Head of caudate nucleus (tissue), 42 donors: Measurements from ENCODE around the gene HIPK3.
"Not testable (repeated sequence)": the region's sequence is repeated elsewhere in the genome, so short reads cannot be mapped to it uniquely, and the experiment has no call there.

Source experiments
- DNase-seq, 42 donors: peaks; one replicate each; pipeline versions ENCODE4 v3.0.0 to v3.0.0-alpha.2; 2020 to 2021; ENCODE audit warnings: mixed read lengths in 7 of 42
- intact Hi-C: fragments of 100-400 bp; cut with DNase I; formaldehyde crosslinking; loops from one replicate; pipeline ENCODE4 v1.15.0; 2022

The HIPK3 gene

DNA sequence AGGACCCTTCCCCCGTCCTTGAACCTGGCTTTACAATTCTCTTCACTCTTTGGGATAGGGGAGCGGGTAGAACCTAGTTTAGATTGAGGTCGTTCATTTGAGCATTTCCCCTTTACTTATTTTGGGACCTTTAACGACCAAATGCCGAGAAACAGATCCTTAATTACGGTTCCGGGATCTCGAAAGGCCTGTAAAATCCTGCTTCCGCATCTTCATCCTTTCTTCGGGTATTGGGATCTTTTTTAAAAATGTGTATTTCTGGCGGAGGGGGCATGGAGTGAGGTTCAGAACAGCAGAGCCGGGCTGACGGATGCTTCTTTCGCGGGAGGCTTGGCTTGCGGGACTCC lies 395 bp upstream of the HIPK3 start:
- DNase-seq, result peak in 1 of 42 donors; percentile 2
- intact Hi-C loops, result loop anchor here (5.0 kb wide), 2 partner anchors 66 to 94 kb away; partner anchors contain the start of gene CSTF3

DNA sequence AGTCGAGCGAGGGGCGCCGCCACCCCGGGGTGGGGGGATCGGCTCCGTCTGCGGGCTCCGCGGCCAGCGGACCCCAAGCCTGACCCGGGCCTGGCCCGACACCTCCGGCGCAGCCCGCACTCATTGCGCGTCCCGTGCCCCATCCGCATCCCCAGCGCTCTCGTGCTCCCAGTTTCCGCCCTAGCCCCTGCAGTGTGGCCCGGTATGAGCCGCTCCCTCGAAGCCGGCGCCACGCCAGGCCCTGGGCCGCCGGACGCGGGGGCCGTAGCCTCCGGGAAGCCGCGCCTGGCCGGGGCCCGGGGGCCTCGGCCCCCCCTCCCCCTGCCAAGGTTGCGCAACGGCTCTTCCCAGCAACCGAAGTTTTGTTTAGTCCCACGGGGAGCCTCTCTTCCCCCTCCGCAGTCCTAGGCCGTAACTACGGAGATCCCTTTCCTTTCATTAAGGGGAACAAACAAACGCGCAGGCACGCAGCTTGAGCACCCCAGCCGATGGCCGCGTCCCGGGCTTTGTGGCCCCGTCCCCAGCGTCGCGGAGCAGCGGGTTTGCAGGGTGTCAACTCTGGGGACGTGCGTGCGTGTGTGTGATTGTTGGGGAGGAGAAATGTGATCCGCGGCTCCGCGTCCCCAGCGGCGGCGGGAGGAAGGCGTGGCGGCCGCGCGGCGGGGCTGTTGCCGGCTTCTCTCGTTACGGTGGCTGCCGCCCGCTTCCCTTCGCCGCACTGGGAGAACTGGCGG lies 883 bp downstream of the HIPK3 start:
- DNase-seq, result peak; percentile 43 to 89 (median 78)
- intact Hi-C loops, result loop anchor here (5.0 kb wide), 2 partner anchors 64 to 96 kb away; partner anchors contain the start of gene CSTF3

DNA sequence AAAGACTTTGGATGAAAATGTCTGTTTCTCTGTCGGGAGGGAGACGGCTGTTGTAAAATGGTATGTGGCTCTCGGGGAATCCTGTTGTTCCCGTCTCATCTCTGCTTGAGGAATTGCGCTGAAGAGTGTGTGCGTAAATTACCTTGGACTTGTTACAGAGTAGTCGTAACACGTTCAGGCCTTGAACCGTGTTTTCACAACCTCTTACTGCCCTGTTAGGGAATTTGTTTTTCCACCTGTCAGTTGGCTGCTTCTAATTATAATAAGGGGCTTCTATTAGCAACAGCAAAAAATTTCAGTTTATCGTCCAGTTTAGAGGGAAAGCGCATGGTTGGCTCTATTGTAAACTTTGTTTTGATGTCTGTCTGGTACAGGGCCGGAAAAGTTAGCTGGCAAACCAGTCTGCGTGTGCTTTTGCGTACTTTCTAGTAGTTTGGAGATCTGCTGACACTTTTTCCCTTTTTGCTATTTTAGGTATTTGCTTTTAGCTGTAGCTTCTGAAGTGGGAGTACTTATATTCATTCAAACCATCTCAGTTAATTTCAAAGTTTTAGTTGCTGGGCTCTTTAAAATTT lies 1.5 kb downstream of the HIPK3 start:
- intact Hi-C loops, result loop anchor here (5.0 kb wide), 2 partner anchors 64 to 96 kb away; partner anchors contain the start of gene CSTF3
- peak in 5 of 42 donors; percentile 4 to 27 (median 12) for DNase-seq

DNA sequence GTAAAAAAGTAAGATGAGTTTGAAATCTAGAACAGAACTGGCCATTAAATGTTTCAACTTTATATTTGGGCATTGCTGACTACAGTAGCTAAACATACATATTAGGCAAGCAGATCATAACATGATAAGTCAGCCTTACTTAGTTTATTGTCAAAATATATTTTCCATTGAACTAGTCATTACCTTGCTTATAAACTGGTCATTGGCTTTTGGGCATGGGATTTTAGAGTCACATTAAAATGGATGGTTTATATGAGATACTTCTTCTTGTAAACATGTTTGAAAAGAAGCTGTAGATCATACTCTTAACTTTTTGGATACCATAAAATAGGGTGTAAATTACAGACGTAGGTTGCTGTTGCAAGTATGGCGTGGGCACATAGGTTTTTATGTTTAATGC lies 2.7 kb downstream of the HIPK3 start:
- intact Hi-C loops, result loop anchor here (5.0 to 10.0 kb wide), 3 partner anchors 62 to 435 kb away; partner anchors contain the start of gene CSTF3
- DNase-seq, result no peak

DNA sequence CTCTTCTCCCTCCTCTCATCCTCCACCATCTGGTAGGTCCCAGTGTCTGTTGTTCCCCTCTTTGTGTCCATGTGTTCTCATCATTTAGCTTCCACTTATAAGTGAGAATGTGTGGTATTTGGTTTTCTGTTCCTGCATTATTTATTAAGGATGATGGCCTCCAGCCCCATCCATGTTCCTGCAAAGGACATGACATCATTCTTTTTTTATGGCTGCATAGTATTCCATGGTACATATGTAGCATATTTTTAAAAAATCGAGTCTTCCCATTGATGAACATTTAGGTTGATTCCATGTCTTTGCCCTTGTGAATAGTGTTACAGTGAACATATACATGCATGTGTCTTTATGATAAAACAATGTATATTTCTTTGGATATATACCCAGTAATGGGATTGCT lies 4.2 kb downstream of the HIPK3 start:
- DNase-seq, result not testable (repeated sequence)
- intact Hi-C loops, result loop anchor here (10.0 kb wide), 1 partner anchor 433 kb away; no protein-coding TSS in a partner anchor

DNA sequence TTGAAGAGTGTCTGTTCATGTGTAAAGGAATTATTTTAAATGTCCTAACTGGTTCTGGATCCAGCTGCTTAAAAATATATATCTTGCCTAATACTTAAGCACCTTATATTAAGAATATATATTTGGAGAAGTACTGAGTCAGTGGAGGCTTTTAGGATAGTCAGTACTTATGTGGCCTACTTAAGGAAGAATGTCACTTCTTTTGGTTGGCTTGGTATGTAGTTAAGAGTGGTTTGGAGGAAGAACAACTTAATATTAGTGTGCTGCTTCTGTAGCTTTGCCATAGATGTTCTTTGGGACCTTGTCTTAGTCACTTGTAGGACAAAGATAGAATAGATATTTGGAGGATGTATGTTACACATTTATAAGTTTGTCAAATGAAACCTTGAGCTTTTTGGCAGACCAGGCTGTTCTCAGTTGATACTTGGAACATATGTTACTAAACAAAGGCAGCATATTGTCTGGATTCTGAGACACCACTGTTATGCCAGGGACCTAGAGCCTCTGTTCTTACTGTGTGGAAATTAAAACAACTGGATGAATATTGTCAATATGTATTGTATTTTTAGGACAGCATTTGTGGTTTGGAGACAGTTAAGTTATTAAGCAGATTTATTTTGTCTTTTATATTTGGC lies 4.9 kb downstream of the HIPK3 start:
- no peak for DNase-seq
- intact Hi-C loops, result loop anchor here (10.0 kb wide), 1 partner anchor 433 kb away; no protein-coding TSS in a partner anchor

DNA sequence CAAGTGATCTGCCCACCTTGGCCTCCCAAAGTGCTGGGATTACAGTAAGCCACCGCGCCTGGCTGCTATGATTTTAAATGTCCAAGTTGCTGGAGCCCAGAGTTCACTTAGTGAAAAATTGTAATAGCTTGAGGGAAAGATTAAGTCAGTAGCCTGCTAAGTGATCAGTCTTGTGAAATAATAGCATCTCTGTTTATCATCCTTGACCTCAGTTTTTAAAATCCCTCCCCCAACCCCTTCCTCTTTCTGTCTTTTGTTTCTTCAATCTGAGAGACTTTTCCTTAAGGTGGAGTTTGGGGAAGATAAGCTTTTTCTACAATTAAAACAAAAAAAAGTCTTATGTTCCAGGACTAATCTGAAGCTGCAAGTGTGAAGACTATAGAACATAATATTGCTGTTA lies 6.4 kb downstream of the HIPK3 start:
- no peak for DNase-seq
- intact Hi-C loops, result loop anchor here (10.0 kb wide), 1 partner anchor 431 kb away; no protein-coding TSS in a partner anchor

DNA sequence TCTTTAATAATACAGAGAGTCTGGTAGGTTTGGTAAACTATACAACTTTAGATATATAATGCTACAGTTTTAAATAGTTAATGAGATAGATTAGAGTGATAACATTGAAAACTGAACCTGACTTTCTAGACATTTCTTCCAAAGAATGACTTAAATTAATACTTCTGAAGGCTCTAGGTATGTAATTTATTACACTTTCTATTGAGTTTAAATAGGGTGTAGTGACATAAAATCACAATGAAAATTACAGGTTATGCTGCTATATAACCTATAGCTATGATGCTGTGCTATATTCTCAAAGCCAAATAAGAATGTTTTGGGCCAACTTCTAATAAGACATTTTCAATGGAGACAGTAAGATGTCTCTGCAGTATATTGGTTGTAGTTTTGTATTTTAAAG lies 7.7 kb downstream of the HIPK3 start:
- intact Hi-C loops, result loop anchor here (10.0 kb wide), 1 partner anchor 430 kb away; no protein-coding TSS in a partner anchor
- no peak for DNase-seq

DNA sequence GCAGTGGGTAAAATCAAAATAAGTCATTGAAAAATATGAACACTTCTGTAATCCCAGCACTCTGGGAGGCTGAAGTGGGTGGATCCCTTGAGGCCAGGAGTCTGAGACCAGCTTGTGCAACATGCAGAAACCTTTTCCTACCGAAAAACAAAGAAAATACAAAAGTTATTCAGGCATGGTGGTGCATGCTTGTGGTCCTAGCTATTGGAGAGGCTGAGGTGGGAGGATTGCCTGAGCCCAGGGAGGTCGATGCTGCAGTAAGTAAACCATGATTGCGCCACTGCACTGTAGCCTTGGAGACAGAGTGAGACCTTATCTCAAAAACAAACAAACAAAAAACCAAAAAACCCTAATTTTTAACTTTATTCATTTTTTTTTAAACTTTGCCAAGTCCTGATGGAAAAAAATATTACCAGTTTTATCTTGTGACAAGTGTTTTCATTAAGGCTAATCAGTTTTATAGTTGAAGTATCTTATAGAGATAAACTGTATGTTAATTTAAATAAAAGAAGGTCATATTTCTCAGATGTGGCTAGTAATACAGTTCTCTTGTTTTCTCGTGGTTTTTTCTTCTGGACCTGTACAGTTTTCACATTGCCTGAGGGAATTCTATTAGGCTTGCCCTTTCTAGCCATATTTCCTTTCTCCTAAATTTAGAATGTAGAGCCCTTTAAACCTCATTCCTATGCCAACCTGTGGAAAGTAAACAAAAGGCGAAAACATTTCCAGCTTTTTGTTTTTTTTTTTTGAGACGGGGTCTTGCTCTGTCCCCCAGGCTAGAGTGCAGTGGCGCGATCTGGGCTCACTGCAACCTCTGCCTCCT lies 9.4 kb downstream of the HIPK3 start:
- intact Hi-C loops, result loop anchor here (10.0 kb wide), 1 partner anchor 428 kb away; no protein-coding TSS in a partner anchor
- DNase-seq, result no peak

DNA sequence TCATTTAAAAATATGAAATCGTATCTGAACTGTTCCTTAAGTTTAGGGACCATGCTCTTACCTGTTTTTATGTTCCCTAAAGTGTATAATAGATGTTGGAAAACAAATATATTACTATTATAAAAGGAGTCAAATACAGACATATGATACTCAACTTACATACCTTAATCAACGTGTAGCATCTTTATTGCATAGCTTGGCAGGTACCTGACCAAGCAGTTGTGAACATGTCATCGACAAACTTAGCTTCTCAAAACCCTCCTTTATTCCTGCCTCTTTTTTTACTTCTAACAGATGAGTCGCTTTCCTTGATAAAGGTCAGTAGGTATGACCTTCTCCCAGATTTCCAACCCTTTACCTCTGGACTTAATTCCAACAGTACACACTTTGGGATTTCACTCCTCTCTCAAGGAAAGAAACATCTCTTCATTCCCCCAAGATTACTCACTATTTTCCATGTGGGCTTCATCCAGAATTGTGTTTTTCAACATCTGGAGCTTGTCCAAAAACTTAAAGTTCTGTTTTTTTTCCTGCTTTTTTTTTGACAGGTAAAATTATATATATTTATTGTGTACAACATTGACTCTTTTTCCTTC lies 11.9 kb downstream of the HIPK3 start:
- no peak for DNase-seq
- intact Hi-C loops, result loop anchor here (10.0 kb wide), 1 partner anchor 426 kb away; no protein-coding TSS in a partner anchor

DNA sequence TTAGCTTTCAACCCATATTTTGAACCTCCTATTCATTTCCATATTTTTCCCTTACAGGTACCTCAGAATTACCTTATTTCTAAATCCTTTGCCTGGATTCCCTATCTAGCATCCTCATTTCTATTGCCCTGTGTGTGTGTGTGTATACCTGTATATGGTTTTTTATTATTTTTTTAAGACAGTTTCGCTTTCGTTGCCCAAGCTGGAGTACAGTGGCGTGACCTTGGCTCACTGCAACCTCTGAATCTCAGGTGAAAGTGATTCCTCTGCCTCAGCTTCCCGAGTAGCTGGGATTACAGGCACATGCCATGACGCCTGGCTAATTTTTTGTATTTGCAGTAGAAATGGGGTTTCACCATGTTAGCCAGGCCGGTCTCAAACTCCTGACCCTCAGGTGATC lies 12.6 kb downstream of the HIPK3 start:
- DNase-seq, result no peak
- intact Hi-C loops, result loop anchor here (10.0 kb wide), 1 partner anchor 425 kb away; no protein-coding TSS in a partner anchor

DNA sequence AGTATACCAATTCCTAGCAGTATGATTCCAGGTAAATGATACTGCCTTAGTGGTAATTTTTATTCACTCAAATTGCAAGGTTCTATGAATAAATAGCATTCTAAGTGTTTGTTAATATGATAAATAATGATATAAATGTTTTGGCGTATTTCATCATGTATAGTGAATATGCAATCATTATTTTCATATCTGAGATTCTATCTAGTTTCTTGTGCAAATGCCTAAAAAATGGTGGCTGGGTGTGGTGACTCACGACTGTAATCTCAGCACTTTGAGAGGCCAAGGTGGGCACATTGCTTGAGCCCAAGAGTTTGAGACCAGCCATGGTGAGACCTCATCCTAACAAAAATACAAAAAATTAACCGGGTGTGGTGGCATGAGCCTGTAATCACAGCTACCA lies 13.9 kb downstream of the HIPK3 start:
- no peak for DNase-seq
- intact Hi-C loops, result no loop called here

DNA sequence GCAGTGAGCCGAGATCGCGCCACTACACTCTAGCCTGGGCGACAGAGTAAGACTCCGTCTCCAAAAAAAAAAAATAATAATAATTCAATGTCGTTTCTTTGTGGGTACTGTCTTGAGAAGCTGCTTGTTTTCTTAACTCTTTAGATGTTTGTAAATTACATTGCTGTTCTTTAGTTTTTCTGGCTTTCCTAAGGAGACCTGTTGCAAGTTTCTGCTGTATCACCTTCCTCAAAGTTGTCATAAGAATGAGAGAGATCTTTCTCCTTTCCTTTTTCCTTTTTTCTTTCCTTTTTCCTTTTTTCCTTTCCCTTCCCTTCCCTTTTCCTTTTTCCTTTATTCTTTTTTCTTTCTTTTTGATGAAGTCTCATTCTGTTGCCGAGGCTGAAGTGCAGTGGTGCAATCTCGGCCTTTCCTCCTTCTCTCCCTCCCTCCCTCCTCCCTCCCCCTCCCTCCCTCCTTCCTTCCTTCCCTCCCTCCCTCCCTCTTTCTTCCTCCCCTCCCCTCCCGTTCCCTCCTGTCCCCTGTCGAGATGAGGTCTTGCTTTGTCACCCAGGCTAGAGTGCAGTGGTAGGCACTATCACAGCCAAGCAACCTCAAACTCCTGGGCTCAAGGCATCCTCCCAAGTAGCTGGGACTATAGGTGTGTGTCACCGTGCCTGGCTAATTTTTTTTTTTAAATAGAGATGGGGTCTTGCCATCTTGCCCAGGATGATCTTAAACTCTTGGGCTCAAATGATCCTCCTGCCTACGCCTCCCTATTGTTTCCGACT lies 15.3 kb downstream of the HIPK3 start:
- DNase-seq, result no peak
- intact Hi-C loops, result no loop called here

DNA sequence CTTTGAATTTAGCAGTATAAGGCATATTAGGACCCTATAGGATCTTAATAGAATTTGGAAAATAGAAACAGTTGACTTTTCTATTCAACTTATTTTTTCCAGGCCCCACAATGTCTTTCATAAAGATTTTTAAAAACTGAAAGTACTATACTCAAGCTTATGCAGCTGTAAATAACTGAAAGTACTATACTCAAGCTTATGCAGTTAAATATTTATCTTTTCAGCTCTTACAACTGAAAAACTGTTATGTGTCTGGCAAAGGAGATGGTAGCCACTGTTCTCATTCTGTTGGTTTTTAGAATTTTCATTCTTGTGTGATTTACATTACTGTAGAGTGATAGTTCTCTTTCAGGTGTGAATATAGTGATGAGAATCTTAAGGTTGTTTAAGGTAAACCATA lies 16.5 kb downstream of the HIPK3 start:
- intact Hi-C loops, result no loop called here
- no peak for DNase-seq

DNA sequence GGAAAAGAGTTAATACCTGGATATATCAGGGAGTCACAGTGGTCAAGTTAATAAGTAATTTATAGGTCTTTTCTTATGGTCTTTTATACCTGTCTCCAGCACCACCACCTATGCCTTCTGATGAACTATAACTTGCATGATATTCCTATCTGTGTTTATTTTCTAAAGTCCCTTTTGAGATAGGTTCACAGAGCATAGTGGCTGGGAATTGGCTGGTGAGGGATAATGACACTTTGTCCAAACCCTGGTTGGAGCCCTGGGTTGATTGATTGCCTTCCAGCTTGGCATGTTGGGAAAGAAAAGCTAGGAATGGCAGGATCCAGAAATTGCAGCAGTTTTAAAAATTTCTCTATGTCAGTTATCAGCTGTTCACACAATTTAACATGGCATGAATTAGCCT lies 23.2 kb downstream of the HIPK3 start:
- intact Hi-C loops, result no loop called here
- no peak for DNase-seq

DNA sequence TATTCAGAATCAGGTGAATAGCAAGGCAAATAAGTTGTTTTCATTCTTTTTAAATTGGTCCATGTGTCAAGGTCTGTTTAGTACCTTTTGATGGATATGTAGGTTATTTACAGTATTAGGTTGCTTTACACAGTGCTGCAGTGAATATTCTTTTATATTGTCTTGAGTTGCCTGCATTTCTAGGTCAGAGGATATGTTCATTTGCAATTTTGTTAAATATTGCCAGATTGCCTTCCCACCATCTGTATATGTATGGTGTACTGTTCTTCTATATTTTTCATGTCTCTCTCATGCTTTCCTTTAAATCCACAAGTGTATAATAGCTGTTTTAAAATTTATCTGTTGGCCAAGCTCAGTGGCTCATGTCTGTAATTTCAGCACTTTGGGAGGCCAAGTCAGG lies 24.6 kb downstream of the HIPK3 start:
- no peak for DNase-seq
- intact Hi-C loops, result no loop called here

DNA sequence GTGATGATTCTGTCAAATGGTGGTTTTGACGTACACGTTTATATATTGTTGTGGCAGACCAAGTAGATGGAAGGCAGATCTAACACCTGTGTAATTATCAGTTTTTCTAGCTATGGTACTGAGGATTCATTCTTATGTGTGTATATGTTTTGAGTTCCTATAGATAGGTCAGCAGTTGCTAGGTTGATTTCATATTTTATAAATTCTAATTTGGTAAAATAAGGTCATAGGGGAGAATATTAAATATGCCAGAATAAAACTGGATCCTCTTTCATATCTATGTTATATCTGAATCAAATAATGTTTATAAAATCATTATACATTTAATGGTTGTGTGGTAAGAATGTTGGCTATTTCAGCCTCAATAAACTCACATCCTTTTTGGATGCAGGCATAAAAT lies 27.6 kb downstream of the HIPK3 start:
- no peak for DNase-seq
- intact Hi-C loops, result no loop called here

DNA sequence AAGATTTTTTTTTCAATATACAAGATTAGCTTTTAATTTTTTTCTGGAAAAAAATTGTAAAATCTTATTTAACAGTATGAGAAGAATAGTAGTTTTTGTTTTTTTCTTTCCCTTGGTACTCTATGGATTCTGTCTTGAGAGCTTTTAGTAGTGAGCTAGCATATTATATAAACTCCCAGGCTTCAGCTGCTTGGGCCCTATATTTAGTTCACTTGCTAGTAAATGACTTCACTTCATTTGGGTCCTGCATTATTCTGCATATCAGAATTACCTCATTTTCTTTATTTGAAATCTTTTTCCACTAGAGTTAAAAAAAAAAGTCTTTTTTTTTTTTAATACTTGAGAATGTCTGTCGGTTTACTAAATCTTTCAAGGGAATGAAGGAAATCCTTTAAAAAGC lies 33.1 kb downstream of the HIPK3 start:
- peak in 3 of 42 donors; percentile 17 to 34 (median 21) for DNase-seq
- intact Hi-C loops, result no loop called here
